HepG2 (cell line): ENCODE measurements around the gene SMIM45.

ENCODE experiments used
- ATAC-seq: fragments of 200-7000 bp; cut with Tn5 transposase; 3 replicates; pipeline ENCODE4 v1.9.1; 2020; ENCODE audit warnings: mild to moderate bottlenecking, moderate library complexity
- BruUV-seq: library from RNA; stranded (reverse); fragments of 400-500 nt; replicated peaks from 2 replicates; lab custom pipeline; 2021; lab: Mats Ljungman, UMichigan
- CTCF ChIA-PET: fragments of 300-600 bp; formaldehyde crosslinking; extraction: SDS; loops from one replicate; lab custom pipeline; 2021; ENCODE audit warnings: low total read pairs, inconsistent platforms, low intra/inter-chr PET ratio; lab: Yijun Ruan, JAX
- POLR2A ChIA-PET: fragments of 350-600 bp; sonication (Branson Sonifier 250); formaldehyde crosslinking; loops from one replicate; lab custom pipeline; 2020; ENCODE audit warnings: antibody characterized with exemption, inconsistent platforms; lab: Yijun Ruan, JAX
- DNase-seq: peaks from one replicate; pipeline ENCODE4 v3.0.0-alpha.2; 2015; ENCODE audit warnings: low spot score
- FAIRE-seq: peaks from 3 replicates; lab custom pipeline; 2011; peaks lifted over from hg19 to GRCh38; lab: Jason Lieb, UNC
- H2AFZ ChIP-seq: one replicate; pipeline ENCODE4 v1.6.1; 2011; ENCODE audit warnings: low read length, inconsistent platforms
- H3K27ac ChIP-seq: fragments of 300-600 bp; 3 replicates; pipeline ENCODE4 v1.8.0; 2011; ENCODE audit warnings: mixed run types, mild to moderate bottlenecking, mixed read lengths, low read length, inconsistent platforms; ENCODE audit not compliant: insufficient read depth; ENCODE audit errors: extremely low read length
- H3K27me3 ChIP-seq, 2 experiments: fragments of 200-600 bp in 1 of 2; 2 replicates in 1 of 2; 3 replicates in 1 of 2; pipeline versions ENCODE4 v1.6.0 to v1.8.0; 2011; ENCODE audit warnings: low read length in 2 of 2, mild to moderate bottlenecking in 2 of 2, moderate library complexity in 2 of 2, inconsistent platforms in 1 of 2; ENCODE audit not compliant: insufficient read depth in 2 of 2, control insufficient read depth in 1 of 2
- H3K36me3 ChIP-seq, 2 experiments: fragments of 200-600 bp in 1 of 2; replicated peaks in 1 of 2; 2 replicates in 1 of 2; 3 replicates in 1 of 2; pipeline versions ENCODE4 v1.5.1 to v1.8.0; 2011; ENCODE audit warnings: low read length in 2 of 2, inconsistent platforms in 1 of 2; ENCODE audit not compliant: insufficient read depth in 2 of 2, control insufficient read depth in 1 of 2
- H3K4me1 ChIP-seq: 2 replicates; pipeline ENCODE4 v1.5.1; 2012; ENCODE audit warnings: low read length, inconsistent platforms; ENCODE audit not compliant: insufficient read depth
- H3K4me2 ChIP-seq: 2 replicates; pipeline ENCODE4 v1.6.0; 2011; ENCODE audit warnings: low read depth, low read length, inconsistent platforms
- H3K4me3 ChIP-seq, 3 experiments: fragments of 200-600 bp in 1 of 3; sonication (generic), shearing (Covaris generic) in 1 of 3; replicated peaks in 1 of 3; 2 replicates each; pipeline ENCODE4 v1.5.1; 2011 to 2016; ENCODE audit warnings: low read length in 3 of 3, inconsistent platforms in 2 of 3, low read depth in 2 of 3, mild to moderate bottlenecking in 2 of 3, control low read depth in 1 of 3, mixed read lengths in 1 of 3; ENCODE audit not compliant: insufficient read depth in 1 of 3
- H3K79me2 ChIP-seq: one replicate; pipeline ENCODE4 v1.6.1; 2011; ENCODE audit warnings: low read length, inconsistent platforms; ENCODE audit not compliant: insufficient read depth
- H3K9ac ChIP-seq: 2 replicates; pipeline ENCODE4 v1.6.0; 2011; ENCODE audit warnings: mild to moderate bottlenecking, low read depth, low read length, inconsistent platforms; ENCODE audit not compliant: insufficient read depth
- H3K9me3 ChIP-seq: 2 replicates; pipeline ENCODE4 v1.5.1; 2012; ENCODE audit warnings: mild to moderate bottlenecking, low read length
- H4K20me1 ChIP-seq: 2 replicates; pipeline ENCODE4 v1.6.0; 2011; ENCODE audit warnings: inconsistent platforms, mild to moderate bottlenecking, low read length, moderate library complexity; ENCODE audit not compliant: insufficient read depth
- MEF2D ChIP-seq: sonication (generic); formaldehyde crosslinking; IDR thresholded peaks from 2 replicates; pipeline ENCODE4 v1.5.1; 2020; ENCODE audit warnings: mild to moderate bottlenecking, missing genetic modification reagents
- ZBTB25 ChIP-seq: IDR thresholded peaks from 2 replicates; pipeline ENCODE4 v1.6.1; 2018; ENCODE audit warnings: missing genetic modification reagents
- ZBTB43 ChIP-seq: sonication (generic); formaldehyde crosslinking; conservative IDR thresholded peaks from 2 replicates; pipeline ENCODE4 v1.4.0; 2020; ENCODE audit warnings: missing genetic modification reagents
- ZNF891 ChIP-seq: sonication (generic); formaldehyde crosslinking; IDR thresholded peaks from 2 replicates; pipeline ENCODE4 v1.5.0; 2020; ENCODE audit warnings: mild to moderate bottlenecking, missing genetic modification reagents
- WGBS: methylation state at CpG from one replicate; pipeline ENCODE4 v1.1.6; 2017; ENCODE audit warnings: low lambda C conversion rate; 5-methylcytosine and 5-hydroxymethylcytosine counted together
- in situ Hi-C: cut with HindIII; loops from 2 replicates; pipeline ENCODE4 v1.10.0; 2017; ENCODE audit warnings: low pct_unique_long_range_greater_than_20kb; ENCODE audit not compliant: extremely low pct_ligation_motif_present
- intact Hi-C: fragments of 100-400 bp; cut with micrococcal nuclease; formaldehyde crosslinking; loops from one replicate; pipeline ENCODE4 v1.10.0; 2022; ENCODE audit not compliant: unreplicated experiment
- TF ChIP-seq, protein P1 (sequence below): sonication (generic); formaldehyde crosslinking; IDR thresholded peaks from 2 replicates; pipeline ENCODE4 v1.5.0; 2020; ENCODE audit warnings: mild to moderate bottlenecking, missing genetic modification reagents, borderline replicate concordance

Gene SMIM45

GRCh38 chr22:41998361-41999261, 46.7 kb downstream of the SMIM45 start, which contains the start of gene WBP2NL:
TSS of gene WBP2NL (plus strand) at chr22:41998788. CDS start at chr22:41998819, 31 bp downstream.
- FAIRE-seq = no peak
- Histone ChIP-seq H3K4me2 (no peak within 1 kb of the TSS), H3K9ac (no peak within 1 kb of the TSS), H4K20me1 (no peaks in the 10 kb centered on the region)
- ChIA-PET POLR2A (no interaction called here), CTCF (no interaction called here)
- TF ChIP-seq, protein P1, sequence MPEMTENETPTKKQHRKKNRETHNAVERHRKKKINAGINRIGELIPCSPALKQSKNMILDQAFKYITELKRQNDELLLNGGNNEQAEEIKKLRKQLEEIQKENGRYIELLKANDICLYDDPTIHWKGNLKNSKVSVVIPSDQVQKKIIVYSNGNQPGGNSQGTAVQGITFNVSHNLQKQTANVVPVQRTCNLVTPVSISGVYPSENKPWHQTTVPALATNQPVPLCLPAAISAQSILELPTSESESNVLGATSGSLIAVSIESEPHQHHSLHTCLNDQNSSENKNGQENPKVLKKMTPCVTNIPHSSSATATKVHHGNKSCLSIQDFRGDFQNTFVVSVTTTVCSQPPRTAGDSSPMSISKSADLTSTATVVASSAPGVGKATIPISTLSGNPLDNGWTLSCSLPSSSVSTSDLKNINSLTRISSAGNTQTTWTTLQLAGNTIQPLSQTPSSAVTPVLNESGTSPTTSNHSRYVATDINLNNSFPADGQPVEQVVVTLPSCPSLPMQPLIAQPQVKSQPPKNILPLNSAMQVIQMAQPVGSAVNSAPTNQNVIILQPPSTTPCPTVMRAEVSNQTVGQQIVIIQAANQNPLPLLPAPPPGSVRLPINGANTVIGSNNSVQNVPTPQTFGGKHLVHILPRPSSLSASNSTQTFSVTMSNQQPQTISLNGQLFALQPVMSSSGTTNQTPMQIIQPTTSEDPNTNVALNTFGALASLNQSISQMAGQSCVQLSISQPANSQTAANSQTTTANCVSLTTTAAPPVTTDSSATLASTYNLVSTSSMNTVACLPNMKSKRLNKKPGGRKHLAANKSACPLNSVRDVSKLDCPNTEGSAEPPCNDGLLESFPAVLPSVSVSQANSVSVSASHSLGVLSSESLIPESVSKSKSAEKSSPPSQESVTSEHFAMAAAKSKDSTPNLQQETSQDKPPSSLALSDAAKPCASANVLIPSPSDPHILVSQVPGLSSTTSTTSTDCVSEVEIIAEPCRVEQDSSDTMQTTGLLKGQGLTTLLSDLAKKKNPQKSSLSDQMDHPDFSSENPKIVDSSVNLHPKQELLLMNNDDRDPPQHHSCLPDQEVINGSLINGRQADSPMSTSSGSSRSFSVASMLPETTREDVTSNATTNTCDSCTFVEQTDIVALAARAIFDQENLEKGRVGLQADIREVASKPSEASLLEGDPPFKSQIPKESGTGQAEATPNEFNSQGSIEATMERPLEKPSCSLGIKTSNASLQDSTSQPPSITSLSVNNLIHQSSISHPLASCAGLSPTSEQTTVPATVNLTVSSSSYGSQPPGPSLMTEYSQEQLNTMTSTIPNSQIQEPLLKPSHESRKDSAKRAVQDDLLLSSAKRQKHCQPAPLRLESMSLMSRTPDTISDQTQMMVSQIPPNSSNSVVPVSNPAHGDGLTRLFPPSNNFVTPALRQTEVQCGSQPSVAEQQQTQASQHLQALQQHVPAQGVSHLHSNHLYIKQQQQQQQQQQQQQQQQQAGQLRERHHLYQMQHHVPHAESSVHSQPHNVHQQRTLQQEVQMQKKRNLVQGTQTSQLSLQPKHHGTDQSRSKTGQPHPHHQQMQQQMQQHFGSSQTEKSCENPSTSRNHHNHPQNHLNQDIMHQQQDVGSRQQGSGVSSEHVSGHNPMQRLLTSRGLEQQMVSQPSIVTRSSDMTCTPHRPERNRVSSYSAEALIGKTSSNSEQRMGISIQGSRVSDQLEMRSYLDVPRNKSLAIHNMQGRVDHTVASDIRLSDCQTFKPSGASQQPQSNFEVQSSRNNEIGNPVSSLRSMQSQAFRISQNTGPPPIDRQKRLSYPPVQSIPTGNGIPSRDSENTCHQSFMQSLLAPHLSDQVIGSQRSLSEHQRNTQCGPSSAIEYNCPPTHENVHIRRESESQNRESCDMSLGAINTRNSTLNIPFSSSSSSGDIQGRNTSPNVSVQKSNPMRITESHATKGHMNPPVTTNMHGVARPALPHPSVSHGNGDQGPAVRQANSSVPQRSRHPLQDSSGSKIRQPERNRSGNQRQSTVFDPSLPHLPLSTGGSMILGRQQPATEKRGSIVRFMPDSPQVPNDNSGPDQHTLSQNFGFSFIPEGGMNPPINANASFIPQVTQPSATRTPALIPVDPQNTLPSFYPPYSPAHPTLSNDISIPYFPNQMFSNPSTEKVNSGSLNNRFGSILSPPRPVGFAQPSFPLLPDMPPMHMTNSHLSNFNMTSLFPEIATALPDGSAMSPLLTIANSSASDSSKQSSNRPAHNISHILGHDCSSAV = no peak
- TF ChIP-seq ZBTB25 (CRISPR knock-in tag) (no peak), MEF2D (CRISPR knock-in tag) (no peak), ZNF891 (CRISPR knock-in tag) (no peak), ZBTB43 (CRISPR knock-in tag) (no peak)
- TF ChIP-seq, all 625 proteins: peak for 0
- BruUV-seq = no TSS peak
- Histone ChIP-seq H2AFZ (no peak within 1 kb of the TSS), H3K4me1 (no peaks in the 10 kb centered on the region), H3K9me3 (no peaks in the 10 kb centered on the region), H3K79me2 (no peaks in the 10 kb centered on the region), H3K36me3 (no peaks in the 10 kb centered on the region), H3K27me3 (peaks cover 3 to 20% of the 10 kb centered on the region in 2 experiments; a peak in 3 of 5 replicates), H3K27ac (no peak within 1 kb of the TSS), H3K4me3 (no peak within 1 kb of the TSS)
- DNase-seq = no peak
- no peak for ATAC-seq
- in situ Hi-C loops (no loop called here), intact Hi-C loops (no loop called here)
- 70% methylated on average over 69 of the region's 71 CpGs for WGBS
